GM23338 (cell line): ENCODE data around the gene MAP1B. TPM values are rescaled to one million over a fixed set of nuclear protein-coding genes. Genes with fewer than 3 reads are reported as not detected.

Experiments
- ATAC-seq: fragments of 200-7000 bp; cut with Tn5 transposase; 3 replicates; pipeline ENCODE4 v1.9.1; 2020
- DNase-seq: peaks from one replicate; pipeline ENCODE4 v3.0.0-alpha.2; 2015; ENCODE audit warnings: low spot score
- H2AFZ ChIP-seq: fragments of 200-600 bp; sonication (generic); 2 replicates; pipeline ENCODE4 v1.8.0; 2016; ENCODE audit warnings: antibody characterized with exemption, mild to moderate bottlenecking, moderate library complexity
- H3F3A ChIP-seq: fragments of 200-600 bp; sonication (generic); replicated peaks from 2 replicates; pipeline ENCODE4 v1.8.0; 2017; ENCODE audit warnings: antibody characterized with exemption, mixed run types, low read depth
- H3K27ac ChIP-seq: fragments of 200-600 bp; sonication (generic); 2 replicates; pipeline ENCODE4 v1.6.1; 2016; ENCODE audit warnings: low read depth
- H3K27me3 ChIP-seq: fragments of 200-600 bp; sonication (generic); 2 replicates; pipeline ENCODE4 v1.8.0; 2016; ENCODE audit warnings: mild to moderate bottlenecking, mixed run types, moderate library complexity; ENCODE audit not compliant: insufficient read depth
- H3K36me3 ChIP-seq: fragments of 200-600 bp; sonication (generic); 2 replicates; pipeline ENCODE4 v1.8.0; 2016; ENCODE audit warnings: mild to moderate bottlenecking; ENCODE audit not compliant: insufficient read depth
- H3K4me1 ChIP-seq: fragments of 200-600 bp; sonication (generic); 2 replicates; pipeline ENCODE4 v1.8.0; 2016; ENCODE audit warnings: mild to moderate bottlenecking, moderate library complexity; ENCODE audit not compliant: insufficient read depth
- H3K4me2 ChIP-seq: fragments of 200-600 bp; sonication (generic); 2 replicates; pipeline ENCODE4 v1.7.1; 2017; ENCODE audit warnings: mixed run types
- H3K4me3 ChIP-seq: fragments of 200-600 bp; sonication (generic); 2 replicates; pipeline ENCODE4 v1.6.1; 2016; ENCODE audit warnings: mixed run types
- H3K79me2 ChIP-seq: fragments of 200-600 bp; sonication (generic); replicated peaks from 2 replicates; pipeline ENCODE4 v1.8.0; 2017; ENCODE audit warnings: mild to moderate bottlenecking; ENCODE audit not compliant: insufficient read depth
- H3K9me2 ChIP-seq: fragments of 200-600 bp; sonication (generic); 2 replicates; pipeline ENCODE4 v1.8.0; 2017; ENCODE audit not compliant: insufficient read depth
- H4K20me1 ChIP-seq: fragments of 200-600 bp; sonication (generic); replicated peaks from 2 replicates; pipeline ENCODE4 v1.8.0; 2017; ENCODE audit warnings: mild to moderate bottlenecking; ENCODE audit not compliant: insufficient read depth
- H3K27ac Mint-ChIP-seq: 2 replicates; pipeline ENCODE4 v1.8.0; 2020; ENCODE audit warnings: inconsistent platforms, mild to moderate bottlenecking, moderate library complexity, mixed read lengths
- H3K27me3 Mint-ChIP-seq: 3 replicates; pipeline ENCODE4 v1.8.0; 2022; ENCODE audit warnings: low read depth, mild to moderate bottlenecking, moderate library complexity, mixed read lengths, inconsistent platforms; ENCODE audit not compliant: insufficient read depth, poor library complexity
- H3K36me3 Mint-ChIP-seq: 3 replicates; pipeline ENCODE4 v1.8.0; 2021; ENCODE audit warnings: low read depth, mild to moderate bottlenecking, inconsistent platforms, moderate library complexity, mixed read lengths
- H3K4me1 Mint-ChIP-seq: 3 replicates; pipeline ENCODE4 v1.8.0; 2020; ENCODE audit warnings: mild to moderate bottlenecking, inconsistent platforms, mixed read lengths
- H3K4me3 Mint-ChIP-seq: 3 replicates; pipeline ENCODE4 v1.8.0; 2021; ENCODE audit warnings: moderate library complexity, mild to moderate bottlenecking, inconsistent platforms, mixed read lengths
- H3K9me3 Mint-ChIP-seq: 3 replicates; pipeline ENCODE4 v1.8.0; 2020; ENCODE audit warnings: moderate library complexity, mild to moderate bottlenecking, inconsistent platforms, mixed read lengths
- EZH2phosphoT487 ChIP-seq: fragments of 200-600 bp; sonication (generic); IDR thresholded peaks from one replicate; pipeline ENCODE4 v1.8.1; 2018; ENCODE audit warnings: antibody characterized with exemption; ENCODE audit not compliant: unreplicated experiment
- JUNB ChIP-seq: IDR thresholded peaks from one replicate; pipeline ENCODE4 v1.6.1; 2016; ENCODE audit warnings: antibody characterized with exemption; ENCODE audit not compliant: unreplicated experiment
- NANOG ChIP-seq: IDR thresholded peaks from 2 replicates; pipeline ENCODE4 v1.6.1; 2016; ENCODE audit warnings: antibody characterized with exemption, borderline replicate concordance
- polyA plus RNA-seq: library from polyadenylated mRNA; unstranded; fragments of >200 nt; fragmentation: Nextera tagmentation; extraction: Ambion mirVana; gene quantifications from 2 replicates; pipeline ENCODE4 v1.2.1, GENCODE V29; 2016
- total RNA-seq: library from RNA; depleted of rRNA; stranded (reverse); fragments of >200 nt; shearing (Covaris generic); gene quantifications from 2 replicates; pipeline ENCODE4 v1.2.3, GENCODE V29; 2014
- TF ChIP-seq, protein P1 (sequence below): fragments of 250-450 bp; sonication (Bioruptor Pico); IDR thresholded peaks from 2 replicates; pipeline ENCODE4 v1.5.0; 2020; ENCODE audit warnings: mild to moderate bottlenecking, moderate library complexity
- TF ChIP-seq, protein P2 (sequence below), 2 experiments: fragments of 200-600 bp in 1 of 2; sonication (generic) in 1 of 2; conservative IDR thresholded peaks; 2 replicates each; pipeline versions ENCODE4 v1.5.1 to v1.6.1; 2016 to 2017; ENCODE audit warnings: antibody characterized with exemption in 2 of 2, low read depth in 2 of 2, mild to moderate bottlenecking in 2 of 2, moderate library complexity in 1 of 2

The MAP1B gene
- total and polyA plus RNA-seq, 2 experiments from 2014 or later: 148 to 263 TPM

DNA sequence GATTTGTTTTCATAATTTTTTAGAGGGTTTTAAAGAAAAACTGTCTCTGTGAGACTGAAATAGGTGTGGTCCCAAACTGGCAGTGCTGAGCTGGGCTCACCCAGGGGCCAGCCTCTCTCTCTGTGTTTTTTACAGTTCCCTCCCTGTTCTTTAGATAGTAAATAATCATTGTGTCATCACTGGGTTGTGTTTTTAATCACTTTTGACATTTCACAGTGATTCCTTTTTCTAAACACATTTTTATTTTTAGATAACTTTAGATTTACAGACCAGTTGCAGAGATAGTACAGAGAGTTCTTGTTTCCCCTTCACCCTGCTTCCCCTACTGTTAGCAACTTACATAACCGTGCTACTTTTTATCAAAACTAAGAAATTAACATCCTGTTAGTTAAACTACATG, 44.4 kb downstream of the MAP1B start (continued):
- TF ChIP-seq, protein P1, sequence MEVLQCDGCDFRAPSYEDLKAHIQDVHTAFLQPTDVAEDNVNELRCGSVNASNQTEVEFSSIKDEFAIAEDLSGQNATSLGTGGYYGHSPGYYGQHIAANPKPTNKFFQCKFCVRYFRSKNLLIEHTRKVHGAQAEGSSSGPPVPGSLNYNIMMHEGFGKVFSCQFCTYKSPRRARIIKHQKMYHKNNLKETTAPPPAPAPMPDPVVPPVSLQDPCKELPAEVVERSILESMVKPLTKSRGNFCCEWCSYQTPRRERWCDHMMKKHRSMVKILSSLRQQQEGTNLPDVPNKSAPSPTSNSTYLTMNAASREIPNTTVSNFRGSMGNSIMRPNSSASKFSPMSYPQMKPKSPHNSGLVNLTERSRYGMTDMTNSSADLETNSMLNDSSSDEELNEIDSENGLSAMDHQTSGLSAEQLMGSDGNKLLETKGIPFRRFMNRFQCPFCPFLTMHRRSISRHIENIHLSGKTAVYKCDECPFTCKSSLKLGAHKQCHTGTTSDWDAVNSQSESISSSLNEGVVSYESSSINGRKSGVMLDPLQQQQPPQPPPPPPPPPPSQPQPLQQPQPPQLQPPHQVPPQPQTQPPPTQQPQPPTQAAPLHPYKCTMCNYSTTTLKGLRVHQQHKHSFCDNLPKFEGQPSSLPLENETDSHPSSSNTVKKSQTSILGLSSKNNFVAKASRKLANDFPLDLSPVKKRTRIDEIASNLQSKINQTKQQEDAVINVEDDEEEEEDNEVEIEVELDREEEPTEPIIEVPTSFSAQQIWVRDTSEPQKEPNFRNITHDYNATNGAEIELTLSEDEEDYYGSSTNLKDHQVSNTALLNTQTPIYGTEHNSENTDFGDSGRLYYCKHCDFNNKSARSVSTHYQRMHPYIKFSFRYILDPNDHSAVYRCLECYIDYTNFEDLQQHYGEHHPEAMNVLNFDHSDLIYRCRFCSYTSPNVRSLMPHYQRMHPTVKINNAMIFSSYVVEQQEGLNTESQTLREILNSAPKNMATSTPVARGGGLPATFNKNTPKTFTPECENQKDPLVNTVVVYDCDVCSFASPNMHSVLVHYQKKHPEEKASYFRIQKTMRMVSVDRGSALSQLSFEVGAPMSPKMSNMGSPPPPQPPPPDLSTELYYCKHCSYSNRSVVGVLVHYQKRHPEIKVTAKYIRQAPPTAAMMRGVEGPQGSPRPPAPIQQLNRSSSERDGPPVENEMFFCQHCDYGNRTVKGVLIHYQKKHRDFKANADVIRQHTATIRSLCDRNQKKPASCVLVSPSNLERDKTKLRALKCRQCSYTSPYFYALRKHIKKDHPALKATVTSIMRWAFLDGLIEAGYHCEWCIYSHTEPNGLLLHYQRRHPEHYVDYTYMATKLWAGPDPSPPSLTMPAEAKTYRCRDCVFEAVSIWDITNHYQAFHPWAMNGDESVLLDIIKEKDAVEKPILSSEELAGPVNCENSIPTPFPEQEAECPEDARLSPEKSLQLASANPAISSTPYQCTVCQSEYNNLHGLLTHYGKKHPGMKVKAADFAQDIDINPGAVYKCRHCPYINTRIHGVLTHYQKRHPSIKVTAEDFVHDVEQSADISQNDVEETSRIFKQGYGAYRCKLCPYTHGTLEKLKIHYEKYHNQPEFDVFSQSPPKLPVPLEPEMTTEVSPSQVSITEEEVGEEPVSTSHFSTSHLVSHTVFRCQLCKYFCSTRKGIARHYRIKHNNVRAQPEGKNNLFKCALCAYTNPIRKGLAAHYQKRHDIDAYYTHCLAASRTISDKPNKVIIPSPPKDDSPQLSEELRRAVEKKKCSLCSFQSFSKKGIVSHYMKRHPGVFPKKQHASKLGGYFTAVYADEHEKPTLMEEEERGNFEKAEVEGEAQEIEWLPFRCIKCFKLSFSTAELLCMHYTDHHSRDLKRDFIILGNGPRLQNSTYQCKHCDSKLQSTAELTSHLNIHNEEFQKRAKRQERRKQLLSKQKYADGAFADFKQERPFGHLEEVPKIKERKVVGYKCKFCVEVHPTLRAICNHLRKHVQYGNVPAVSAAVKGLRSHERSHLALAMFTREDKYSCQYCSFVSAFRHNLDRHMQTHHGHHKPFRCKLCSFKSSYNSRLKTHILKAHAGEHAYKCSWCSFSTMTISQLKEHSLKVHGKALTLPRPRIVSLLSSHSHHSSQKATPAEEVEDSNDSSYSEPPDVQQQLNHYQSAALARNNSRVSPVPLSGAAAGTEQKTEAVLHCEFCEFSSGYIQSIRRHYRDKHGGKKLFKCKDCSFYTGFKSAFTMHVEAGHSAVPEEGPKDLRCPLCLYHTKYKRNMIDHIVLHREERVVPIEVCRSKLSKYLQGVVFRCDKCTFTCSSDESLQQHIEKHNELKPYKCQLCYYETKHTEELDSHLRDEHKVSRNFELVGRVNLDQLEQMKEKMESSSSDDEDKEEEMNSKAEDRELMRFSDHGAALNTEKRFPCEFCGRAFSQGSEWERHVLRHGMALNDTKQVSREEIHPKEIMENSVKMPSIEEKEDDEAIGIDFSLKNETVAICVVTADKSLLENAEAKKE (CRISPR knock-in tag): no peak
- TF ChIP-seq, protein P2, sequence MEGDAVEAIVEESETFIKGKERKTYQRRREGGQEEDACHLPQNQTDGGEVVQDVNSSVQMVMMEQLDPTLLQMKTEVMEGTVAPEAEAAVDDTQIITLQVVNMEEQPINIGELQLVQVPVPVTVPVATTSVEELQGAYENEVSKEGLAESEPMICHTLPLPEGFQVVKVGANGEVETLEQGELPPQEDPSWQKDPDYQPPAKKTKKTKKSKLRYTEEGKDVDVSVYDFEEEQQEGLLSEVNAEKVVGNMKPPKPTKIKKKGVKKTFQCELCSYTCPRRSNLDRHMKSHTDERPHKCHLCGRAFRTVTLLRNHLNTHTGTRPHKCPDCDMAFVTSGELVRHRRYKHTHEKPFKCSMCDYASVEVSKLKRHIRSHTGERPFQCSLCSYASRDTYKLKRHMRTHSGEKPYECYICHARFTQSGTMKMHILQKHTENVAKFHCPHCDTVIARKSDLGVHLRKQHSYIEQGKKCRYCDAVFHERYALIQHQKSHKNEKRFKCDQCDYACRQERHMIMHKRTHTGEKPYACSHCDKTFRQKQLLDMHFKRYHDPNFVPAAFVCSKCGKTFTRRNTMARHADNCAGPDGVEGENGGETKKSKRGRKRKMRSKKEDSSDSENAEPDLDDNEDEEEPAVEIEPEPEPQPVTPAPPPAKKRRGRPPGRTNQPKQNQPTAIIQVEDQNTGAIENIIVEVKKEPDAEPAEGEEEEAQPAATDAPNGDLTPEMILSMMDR (conservative IDR thresholded peaks at IDR 0.05; ENCODE audit: low read depth in 2 of 2): no peak

DNA sequence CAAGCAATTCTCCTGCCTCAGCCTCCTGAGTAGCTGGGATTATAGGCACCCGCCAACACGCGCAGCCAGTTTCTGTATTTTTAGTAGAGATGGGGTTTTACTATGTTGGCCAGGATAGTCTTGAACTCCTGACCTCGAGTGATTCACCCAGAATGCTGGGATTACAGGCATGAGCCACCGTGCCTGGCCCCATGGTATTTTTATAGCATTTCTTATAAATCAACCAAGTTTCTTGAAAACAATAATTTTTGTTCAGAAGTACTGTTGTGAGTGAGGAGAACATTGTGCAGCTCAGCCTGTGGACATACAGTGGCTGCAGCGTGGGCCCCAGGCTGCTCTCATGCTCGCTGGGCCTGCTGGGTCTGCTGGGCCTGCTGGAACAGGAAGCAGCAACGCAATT, 45.3 kb downstream of the MAP1B start:
- Histone ChIP-seq H3K4me2 (no peak overlapping the region), H4K20me1 (peaks cover 4% of the 10 kb centered on the region; the same call in 1 of the 2 replicates), H3K9me2 (no peaks in the 10 kb centered on the region), H3K27ac (no peak overlapping the region), H3K4me1 (peaks cover 49% of the 10 kb centered on the region), H3K27me3 (no peaks in the 10 kb centered on the region), H3K36me3 (no peaks in the 10 kb centered on the region), H2AFZ (no peak overlapping the region), H3K4me3 (no peak overlapping the region), H3F3A (no peaks in the 10 kb centered on the region), H3K79me2 (peaks cover 57% of the 10 kb centered on the region)
- TF ChIP-seq EZH2phosphoT487 (no peak), NANOG (no peak), JUNB (no peak)
- no peak overlapping the region for H3K4me3 Mint-ChIP-seq
- no peaks in the 10 kb centered on the region for H3K9me3 Mint-ChIP-seq
- ATAC-seq: no peak
- H3K4me1 Mint-ChIP-seq: peaks cover 64% of the 10 kb centered on the region
- H3K27ac Mint-ChIP-seq: no peak overlapping the region; the same call in 1 of the 2 replicates
- peaks cover 2% of the 10 kb centered on the region for H3K27me3 Mint-ChIP-seq
- H3K36me3 Mint-ChIP-seq: peaks cover 13% of the 10 kb centered on the region; the same call in 2 of the 3 replicates
- DNase-seq: no peak
